GM18526 (cell line): Measurements from ENCODE around the gene MDFI.

Source experiments
- POLR2A ChIP-seq: IDR thresholded peaks from 3 replicates; pipeline ENCODE4 v1.6.1; 2011; ENCODE audit not compliant: insufficient read length; ENCODE audit errors: extremely low read depth

MDFI gene

GRCh38 chr6:41621802-41622201 lies 16.5 kb upstream of the MDFI start:
- TF ChIP-seq POLR2A = no peak

DNA sequence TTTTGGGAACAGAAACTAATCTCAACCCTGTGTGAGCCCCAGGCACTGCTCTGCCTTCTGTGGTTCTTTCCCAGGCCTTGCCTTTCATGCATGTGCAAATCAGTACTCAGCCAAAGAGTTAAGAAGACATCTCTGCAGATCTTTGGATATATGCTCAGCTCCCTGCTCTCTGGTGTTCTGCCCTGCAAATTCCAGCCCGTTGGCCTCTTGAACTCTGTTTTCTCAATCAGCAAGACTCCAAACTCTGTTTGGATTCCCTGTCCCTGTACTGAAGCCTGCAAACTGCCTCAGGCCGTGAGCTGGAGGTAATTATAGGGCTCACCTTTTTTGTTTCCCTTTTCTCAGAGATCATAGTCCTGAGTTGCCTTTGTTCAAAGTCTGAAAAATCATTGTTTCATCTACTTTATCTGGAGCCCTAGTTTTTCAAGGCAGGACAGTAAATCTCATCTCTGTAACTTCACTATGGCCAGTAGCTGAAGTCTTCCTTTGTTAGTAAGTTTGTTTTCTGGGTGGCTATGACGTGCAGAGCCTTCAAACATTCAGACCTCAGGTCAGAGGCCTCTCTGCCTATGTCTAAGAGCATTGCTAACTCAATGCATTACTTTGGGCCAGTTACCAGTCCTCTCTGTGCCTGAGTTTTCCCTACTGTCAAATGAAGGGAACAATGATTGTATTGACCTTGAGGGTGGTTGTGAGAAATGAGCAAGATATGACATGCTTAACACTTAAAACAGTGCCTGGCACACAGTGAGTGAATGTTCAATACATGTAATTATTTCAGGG lies 15.9 kb upstream of the MDFI start:
- TF ChIP-seq POLR2A = no peak

GRCh38 chr6:41623330-41623729 lies 14.9 kb upstream of the MDFI start:
- TF ChIP-seq POLR2A = no peak

DNA sequence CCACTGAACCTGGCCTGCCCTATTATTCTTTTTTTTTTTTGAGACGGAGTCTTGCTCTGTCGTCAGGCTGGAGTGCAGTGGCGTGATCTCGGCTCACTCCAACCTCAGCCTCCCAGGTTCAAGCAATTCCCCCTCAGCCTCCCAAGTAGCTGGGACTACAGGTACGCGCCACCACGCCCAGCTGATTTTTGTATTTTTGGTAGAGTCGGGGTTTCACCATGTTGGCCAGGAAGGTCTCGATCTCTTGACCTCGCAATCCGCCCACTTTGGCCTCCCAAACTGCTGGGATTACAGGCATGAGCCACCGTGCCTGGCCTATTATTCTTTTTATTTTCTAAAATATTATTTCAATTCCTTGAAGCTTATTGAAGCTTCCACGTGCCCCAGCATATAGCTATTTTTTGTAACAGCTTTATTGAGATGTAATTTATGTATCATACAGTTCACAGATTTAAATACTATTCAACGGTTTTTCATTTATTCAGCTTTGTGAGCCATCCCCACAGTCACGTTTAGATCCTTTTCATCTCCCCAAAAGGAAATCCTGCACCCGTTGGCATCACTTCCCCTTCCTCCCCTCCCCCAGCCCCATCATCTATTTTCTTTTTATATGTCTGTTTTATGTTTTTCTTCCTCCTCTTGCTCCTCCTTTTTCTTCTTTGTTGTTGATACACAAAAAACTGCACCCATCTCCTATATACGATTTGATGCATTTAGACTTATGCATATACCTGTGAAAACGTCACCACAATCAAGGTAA lies 13.5 kb upstream of the MDFI start:
- TF ChIP-seq POLR2A = no peak

GRCh38 chr6:41625442-41625841 lies 12.8 kb upstream of the MDFI start:
- no peak for TF ChIP-seq POLR2A

- no peak for TF ChIP-seq POLR2A
Measured at GRCh38 chr6:41626022-41626421, 12.2 kb upstream of the MDFI start.

- no peak for TF ChIP-seq POLR2A
Measured at GRCh38 chr6:41626917-41627316, 11.4 kb upstream of the MDFI start.

- no peak for TF ChIP-seq POLR2A
Measured at GRCh38 chr6:41629128-41629527, 9.1 kb upstream of the MDFI start.

- no peak for TF ChIP-seq POLR2A
Measured at GRCh38 chr6:41630069-41630468, 8.2 kb upstream of the MDFI start.

DNA sequence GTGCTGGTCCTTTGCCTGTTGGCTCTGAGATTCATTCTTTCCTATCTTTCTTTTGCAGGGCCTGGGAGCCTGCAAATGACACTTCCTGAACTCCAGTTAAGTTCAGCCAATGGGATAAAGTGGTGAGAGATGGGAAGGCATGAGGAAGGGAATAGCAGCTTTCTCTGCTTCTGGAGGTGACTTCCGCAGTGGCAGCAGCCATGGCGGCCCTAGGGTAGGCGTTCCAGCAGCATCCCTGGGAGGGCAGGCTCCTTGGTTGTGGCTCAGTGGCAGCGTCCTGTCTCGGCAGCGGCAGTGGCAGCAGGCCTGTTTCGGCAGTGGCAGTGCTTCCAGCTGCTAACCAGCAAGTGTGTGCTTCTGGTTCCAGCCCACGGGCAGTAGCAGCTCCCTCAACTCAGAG lies 7.3 kb upstream of the MDFI start:
- no peak for TF ChIP-seq POLR2A

- no peak for TF ChIP-seq POLR2A
Measured at GRCh38 chr6:41633056-41633634, 5.1 kb upstream of the MDFI start.

DNA sequence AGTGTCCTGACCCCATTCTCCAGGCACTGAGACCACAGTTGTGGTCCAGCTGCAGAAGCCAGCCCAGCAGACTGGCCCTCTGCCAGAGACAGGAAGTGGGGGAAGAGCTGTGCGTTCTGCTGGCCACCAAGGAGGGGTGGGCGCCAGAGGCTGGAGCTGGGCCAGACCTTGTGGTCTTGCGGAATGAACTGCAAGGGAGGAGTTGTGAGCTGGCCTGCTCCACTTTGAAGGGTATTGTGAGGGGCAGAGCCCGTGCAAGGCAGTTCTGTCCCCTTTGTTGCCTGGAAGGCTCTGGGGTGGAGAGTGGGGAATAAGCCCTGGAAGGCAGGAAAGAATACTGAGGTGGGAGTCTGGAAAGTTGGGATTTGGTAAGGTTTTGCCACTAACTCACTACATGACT lies 3.6 kb upstream of the MDFI start:
- no peak for TF ChIP-seq POLR2A

- TF ChIP-seq POLR2A = no peak
Measured at GRCh38 chr6:41635365-41635764, 2.9 kb upstream of the MDFI start.

DNA sequence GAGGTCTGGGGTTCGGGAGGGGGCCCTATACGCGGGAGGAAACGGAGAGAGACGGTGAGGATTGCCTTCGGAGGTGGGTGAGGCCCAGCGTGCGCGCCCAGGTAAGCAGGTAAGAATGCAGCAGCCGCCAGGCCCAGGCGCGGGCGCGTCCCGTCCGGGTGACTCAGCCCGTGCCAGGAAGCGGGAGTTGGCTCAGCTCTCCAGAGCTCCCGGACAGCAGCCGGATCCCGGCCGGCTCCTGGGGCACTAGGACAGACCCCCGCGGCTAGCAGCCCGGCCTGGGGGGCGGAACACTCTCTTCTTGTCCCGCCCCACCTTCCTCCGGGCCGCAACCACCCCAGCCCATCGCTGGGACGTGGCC lies 1.5 kb upstream of the MDFI start:
- no peak for TF ChIP-seq POLR2A

DNA sequence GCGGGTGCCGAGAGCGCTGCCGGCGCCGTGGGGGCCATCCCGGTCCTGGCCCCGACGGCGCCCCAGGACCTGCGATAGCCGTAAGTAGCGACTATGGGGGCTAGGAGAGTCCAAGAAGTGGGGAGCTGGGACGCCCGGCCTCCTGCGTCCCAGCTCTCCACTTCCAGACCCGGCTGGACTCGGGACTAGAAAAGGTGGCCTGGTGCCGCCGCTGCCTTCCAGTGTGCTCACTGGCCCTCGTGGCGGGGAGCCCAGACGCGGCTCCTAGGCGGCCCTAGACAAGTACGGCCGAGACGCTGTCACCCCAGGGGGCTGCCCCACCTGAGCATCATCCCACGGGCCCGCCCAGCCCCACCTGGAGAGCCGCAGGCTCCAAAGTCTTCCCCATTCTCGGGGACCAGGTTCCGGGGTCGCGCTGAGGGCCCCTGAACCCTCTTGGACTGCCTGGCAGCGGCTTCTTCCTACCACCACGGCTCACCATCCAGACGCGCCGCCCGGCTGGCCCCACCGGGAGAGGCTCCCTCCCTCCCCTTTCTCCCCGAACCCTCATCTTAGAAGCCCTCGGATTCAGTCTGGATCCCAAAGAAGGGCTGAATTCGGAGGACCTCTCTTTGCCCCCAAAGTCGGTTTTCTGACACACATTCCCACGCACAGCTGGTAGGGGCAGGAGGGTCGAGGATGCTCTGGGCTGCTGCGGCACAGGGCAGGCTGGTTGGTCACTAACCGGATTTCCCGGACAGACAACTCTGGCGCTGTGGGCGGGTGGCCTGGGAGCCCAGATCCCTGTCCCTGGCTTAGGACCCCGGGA lies 870 bp upstream of the MDFI start:
- no peak for TF ChIP-seq POLR2A
